MCF 10A (cell line): ENCODE data around the gene PTPRE. TPM values are rescaled to one million over a fixed set of nuclear protein-coding genes. Genes with fewer than 3 reads are reported as not detected.

Experiments
- BruUV-seq: library from RNA; stranded (reverse); fragments of 400-500 nt; replicated peaks from 2 replicates; lab custom pipeline; 2021; lab: Mats Ljungman, UMichigan
- CTCF ChIA-PET: fragments of 300-600 bp; sonication (Branson Sonifier 250); formaldehyde crosslinking; extraction: SDS; loops from one replicate; lab custom pipeline; 2021; ENCODE audit warnings: antibody characterized with exemption, inconsistent platforms; lab: Yijun Ruan, JAX
- POLR2A ChIA-PET: fragments of 300-600, 350-650 bp; sonication (Branson Sonifier 250); formaldehyde crosslinking; extraction: SDS; loops from one replicate; lab custom pipeline; 2020; ENCODE audit warnings: antibody characterized with exemption, inconsistent platforms; lab: Yijun Ruan, JAX
- DNase-seq: peaks from one replicate; pipeline ENCODE4 v3.0.0-alpha.2; 2018; ENCODE audit not compliant: unreplicated experiment
- H3K27ac Mint-ChIP-seq: one replicate; pipeline ENCODE4 v1.8.0; 2022; ENCODE audit warnings: mild to moderate bottlenecking, low read depth, mixed read lengths; ENCODE audit not compliant: unreplicated experiment
- H3K27me3 Mint-ChIP-seq: one replicate; pipeline ENCODE4 v1.8.0; 2022; ENCODE audit warnings: mixed read lengths; ENCODE audit not compliant: insufficient read depth, unreplicated experiment
- H3K36me3 Mint-ChIP-seq: one replicate; pipeline ENCODE4 v1.8.0; 2022; ENCODE audit warnings: mild to moderate bottlenecking, moderate library complexity, mixed read lengths; ENCODE audit not compliant: insufficient read depth, unreplicated experiment
- H3K4me1 Mint-ChIP-seq: one replicate; pipeline ENCODE4 v1.8.0; 2022; ENCODE audit warnings: mixed read lengths; ENCODE audit not compliant: insufficient read depth, unreplicated experiment
- H3K4me3 Mint-ChIP-seq: one replicate; pipeline ENCODE4 v1.8.0; 2022; ENCODE audit warnings: mild to moderate bottlenecking, moderate library complexity, mixed read lengths; ENCODE audit not compliant: unreplicated experiment
- H3K9me3 Mint-ChIP-seq: one replicate; pipeline ENCODE4 v1.8.0; 2022; ENCODE audit warnings: mixed read lengths; ENCODE audit not compliant: unreplicated experiment
- CTCF ChIP-seq: fragments of 200-600 bp; IDR thresholded peaks from one replicate; pipeline ENCODE4 v1.8.0; 2022; ENCODE audit warnings: antibody characterized with exemption, mild to moderate bottlenecking; ENCODE audit not compliant: unreplicated experiment
- intact Hi-C: fragments of 100-400 bp; cut with micrococcal nuclease; formaldehyde crosslinking; loops from 2 replicates; pipeline ENCODE4 v1.14.1; 2022
- total RNA-seq: library from RNA; stranded (reverse); gene quantifications from 2 replicates; pipeline ENCODE4 v1.2.3, GENCODE V29; 2022

PTPRE gene
- total RNA-seq, 1 experiment from 2014 or later = 34.6 TPM

GRCh38 chr10:128070721-128071416 lies 164.0 kb downstream of the PTPRE start:
- ChIA-PET CTCF (interaction anchor here (0.5 to 17.1 kb wide), 12 partner anchors 9 to 227 kb away, joined by 3 to 354 read pairs (median 13); partner anchors contain the start of gene PTPRE), POLR2A (interaction anchor here (0.7 kb wide), 1 partner anchor 35 kb away, joined by 3 read pairs; no protein-coding TSS in a partner anchor)
- H3K9me3 Mint-ChIP-seq = no peaks in the 10 kb centered on the region
- H3K36me3 Mint-ChIP-seq = peaks cover 59% of the 10 kb centered on the region
- no peak overlapping the region for H3K4me3 Mint-ChIP-seq
- TF ChIP-seq CTCF = no peak
- peaks cover 15% of the 10 kb centered on the region for H3K4me1 Mint-ChIP-seq
- intact Hi-C loops = no loop called here
- DNase-seq = no peak
- no peak overlapping the region for H3K27ac Mint-ChIP-seq
- no TSS peak for BruUV-seq
- H3K27me3 Mint-ChIP-seq = no peaks in the 10 kb centered on the region

- Mint-ChIP-seq H3K9me3 (no peaks in the 10 kb centered on the region), H3K36me3 (peaks cover 59% of the 10 kb centered on the region), H3K4me1 (peaks cover 15% of the 10 kb centered on the region), H3K27ac (no peak overlapping the region), H3K4me3 (no peak overlapping the region), H3K27me3 (no peaks in the 10 kb centered on the region)
- TF ChIP-seq CTCF = no peak
- intact Hi-C loops = no loop called here
- ChIA-PET POLR2A (no interaction called here), CTCF (interaction anchor here (0.6 to 17.1 kb wide), 8 partner anchors 32 to 1122 kb away, joined by 3 to 354 read pairs (median 5); no protein-coding TSS in a partner anchor)
- BruUV-seq = no TSS peak
- no peak for DNase-seq
These were observed 164.5 kb downstream of the PTPRE start for GRCh38 chr10:128071417-128071782.

- no TSS peak for BruUV-seq
- TF ChIP-seq CTCF = no peak
- no peaks in the 10 kb centered on the region for H3K27me3 Mint-ChIP-seq
- intact Hi-C loops = no loop called here
- no peak for DNase-seq
- H3K27ac Mint-ChIP-seq = no peak overlapping the region
- peaks cover 60% of the 10 kb centered on the region for H3K36me3 Mint-ChIP-seq
- peaks cover 11% of the 10 kb centered on the region for H3K4me1 Mint-ChIP-seq
- ChIA-PET CTCF (interaction anchor here (0.6 to 17.1 kb wide), 11 partner anchors 24 to 1121 kb away, joined by 3 to 354 read pairs (median 4); no protein-coding TSS in a partner anchor), POLR2A (interaction anchor here (0.9 kb wide), 1 partner anchor 79 kb away, joined by 5 read pairs; no protein-coding TSS in a partner anchor)
- H3K9me3 Mint-ChIP-seq = no peaks in the 10 kb centered on the region
- no peak overlapping the region for H3K4me3 Mint-ChIP-seq
These were observed 165.1 kb downstream of the PTPRE start for GRCh38 chr10:128072046-128072445.

- no peak for DNase-seq
- BruUV-seq = no TSS peak
- Mint-ChIP-seq H3K4me3 (no peak overlapping the region), H3K4me1 (peaks cover 7% of the 10 kb centered on the region), H3K27ac (no peak overlapping the region), H3K36me3 (peaks cover 62% of the 10 kb centered on the region), H3K27me3 (no peaks in the 10 kb centered on the region), H3K9me3 (no peaks in the 10 kb centered on the region)
- intact Hi-C loops = no loop called here
- TF ChIP-seq CTCF = no peak
- ChIA-PET POLR2A (interaction anchor here (0.6 kb wide), 1 partner anchor 44 kb away, joined by 3 read pairs; no protein-coding TSS in a partner anchor), CTCF (interaction anchor here (0.6 to 17.1 kb wide), 9 partner anchors 11 to 166 kb away, joined by 3 to 354 read pairs (median 4); partner anchors contain the start of gene PTPRE)
These were observed 166.2 kb downstream of the PTPRE start for GRCh38 chr10:128072941-128073645.
